ENCODE data around the gene KRABD2.

Gene KRABD2

GRCh38 chr17:8418471-8418870 is 42.0 kb upstream of the KRABD2 start:
- no peak overlapping the region for H3K27ac ChIP-seq
- ATAC-seq (no peak), DNase-seq (no peak)
- H3K9me3 ChIP-seq: no peaks in the 10 kb centered on the region
- intact Hi-C loops (cut with DNase I; ENCODE audit: low total_unique reads) (no loop called here), in situ Hi-C loops (cut with MboI; ENCODE audit: low sequenced_read_pairs in 4 of 4) (loop anchor here in 1 of 4 donors (10.0 to 25.0 kb wide), 2 partner anchors 219 to 326 kb away; partner anchors contain the start of genes CCDC42 and MYH10)
- no peak for TF ChIP-seq POLR2A (IDR thresholded peaks at IDR 0.05)
- TF ChIP-seq CTCF (IDR thresholded peaks at IDR 0.05 in 4 of 5, conservative IDR thresholded peaks at IDR 0.05 in 1 of 5): no peak
- peaks cover 0 to 4% of the 10 kb centered on the region in 2 donors for H3K4me1 ChIP-seq
- H3K4me3 ChIP-seq: no peak overlapping the region
- H3K27me3 ChIP-seq: peaks cover 0 to 3% (median 0%) of the 10 kb centered on the region in 3 donors
- no peaks in the 10 kb centered on the region for H3K36me3 ChIP-seq

- no peak for ATAC-seq
- no peak for TF ChIP-seq CTCF (IDR thresholded peaks at IDR 0.05 in 4 of 5, conservative IDR thresholded peaks at IDR 0.05 in 1 of 5)
- no peak for TF ChIP-seq POLR2A (IDR thresholded peaks at IDR 0.05)
- no peaks in the 10 kb centered on the region for H3K9me3 ChIP-seq
- intact Hi-C loops (cut with DNase I; ENCODE audit: low total_unique reads): no loop called here
- no peaks in the 10 kb centered on the region for H3K36me3 ChIP-seq
- no peak overlapping the region for H3K4me3 ChIP-seq
- in situ Hi-C loops (cut with MboI; ENCODE audit: low sequenced_read_pairs in 4 of 4): loop anchor here in 1 of 4 donors (10.0 to 25.0 kb wide), 2 partner anchors 219 to 327 kb away; partner anchors contain the start of genes CCDC42 and MYH10
- peaks cover 0 to 3% (median 0%) of the 10 kb centered on the region in 3 donors for H3K27me3 ChIP-seq
- peaks cover 0 to 4% of the 10 kb centered on the region in 2 donors for H3K4me1 ChIP-seq
- no peak for DNase-seq
- no peak overlapping the region for H3K27ac ChIP-seq
Measured at GRCh38 chr17:8417806-8418205, 41.3 kb upstream of the KRABD2 start.

GRCh38 chr17:8413938-8414337 is 37.4 kb upstream of the KRABD2 start:
- no peak for DNase-seq
- Histone ChIP-seq H3K4me3 (no peak overlapping the region), H3K9me3 (no peaks in the 10 kb centered on the region), H3K36me3 (no peaks in the 10 kb centered on the region), H3K27ac (no peak overlapping the region), H3K4me1 (peaks cover 0 to 3% of the 10 kb centered on the region in 2 donors), H3K27me3 (peaks cover 0 to 3% (median 0%) of the 10 kb centered on the region in 3 donors)
- no peak for ATAC-seq
- in situ Hi-C loops (cut with MboI; ENCODE audit: low sequenced_read_pairs in 4 of 4): loop anchor here (5.0 to 25.0 kb wide), 3 partner anchors 223 to 333 kb away; partner anchors contain the start of genes CCDC42 (in 1 of the 4) and MYH10 (in 1 of the 4)
- TF ChIP-seq CTCF (IDR thresholded peaks at IDR 0.05 in 4 of 5, conservative IDR thresholded peaks at IDR 0.05 in 1 of 5) (no peak), POLR2A (IDR thresholded peaks at IDR 0.05) (no peak)
- intact Hi-C loops (cut with DNase I; ENCODE audit: low total_unique reads): no loop called here

- ATAC-seq: no peak
Measured at GRCh38 chr17:8413328-8413727, 36.8 kb upstream of the KRABD2 start.

More at GRCh38 chr17:8413328-8413727, 36.8 kb upstream of the KRABD2 start:
- in situ Hi-C loops (cut with MboI; ENCODE audit: low sequenced_read_pairs in 4 of 4): loop anchor here (5.0 to 25.0 kb wide), 3 partner anchors 224 to 334 kb away; partner anchors contain the start of genes CCDC42 (in 1 of the 4) and MYH10 (in 1 of the 4)
- Histone ChIP-seq H3K9me3 (no peaks in the 10 kb centered on the region), H3K27ac (no peak overlapping the region), H3K27me3 (peaks cover 0 to 3% (median 0%) of the 10 kb centered on the region in 3 donors), H3K36me3 (no peaks in the 10 kb centered on the region), H3K4me3 (no peak overlapping the region), H3K4me1 (peaks cover 0 to 3% of the 10 kb centered on the region in 2 donors)
- TF ChIP-seq CTCF (IDR thresholded peaks at IDR 0.05 in 4 of 5, conservative IDR thresholded peaks at IDR 0.05 in 1 of 5) (no peak), POLR2A (IDR thresholded peaks at IDR 0.05) (no peak)
- DNase-seq: no peak
- intact Hi-C loops (cut with DNase I; ENCODE audit: low total_unique reads): no loop called here

All from gastrocnemius medialis (tissue), 4 donors.